Mesenchymal stem cell (in vitro differentiated cells and primary cell): Measurements from ENCODE around the gene PLXDC1.

Experiments
- DNase-seq: peaks from one replicate; pipeline ENCODE4 v3.0.0-alpha.2; 2013
- H2AFZ ChIP-seq: one replicate; pipeline ENCODE4 v1.6.1; 2013; ENCODE audit warnings: low read depth, mild to moderate bottlenecking, control low read depth, inconsistent platforms, low read length, moderate library complexity
- H2AK5ac ChIP-seq: 2 replicates; pipeline ENCODE4 v1.6.1; 2013; ENCODE audit warnings: low read length, moderate library complexity, mild to moderate bottlenecking, inconsistent platforms; ENCODE audit not compliant: severe bottlenecking
- H2BK120ac ChIP-seq: one replicate; pipeline ENCODE4 v1.6.1; 2013; ENCODE audit warnings: low read depth, mild to moderate bottlenecking, inconsistent platforms, low read length, moderate library complexity
- H2BK12ac ChIP-seq, 2 experiments: one replicate each; pipeline ENCODE4 v1.6.1; 2013; ENCODE audit warnings: inconsistent platforms in 2 of 2, low read length in 2 of 2, mild to moderate bottlenecking in 2 of 2, moderate library complexity in 2 of 2, control low read depth in 1 of 2
- H2BK15ac ChIP-seq: one replicate; pipeline ENCODE4 v1.6.1; 2013; ENCODE audit warnings: mild to moderate bottlenecking, low read depth, inconsistent platforms; ENCODE audit not compliant: poor library complexity, severe bottlenecking
- H2BK5ac ChIP-seq: 2 replicates; pipeline ENCODE4 v1.6.1; 2013; ENCODE audit warnings: low read depth, mild to moderate bottlenecking, low read length, control low read depth, inconsistent platforms; ENCODE audit not compliant: poor library complexity, severe bottlenecking
- H3K14ac ChIP-seq, 2 experiments: one replicate each; pipeline ENCODE4 v1.6.1; 2013; ENCODE audit warnings: inconsistent platforms in 2 of 2, low read length in 2 of 2, control low read depth in 1 of 2, mild to moderate bottlenecking in 1 of 2, moderate library complexity in 1 of 2
- H3K18ac ChIP-seq, 2 experiments: one replicate each; pipeline ENCODE4 v1.6.1; 2013; ENCODE audit warnings: inconsistent platforms in 2 of 2, low read length in 2 of 2, control low read depth in 1 of 2, low read depth in 1 of 2, mild to moderate bottlenecking in 1 of 2
- H3K23ac ChIP-seq, 2 experiments: one replicate each; pipeline ENCODE4 v1.6.1; 2013; ENCODE audit warnings: inconsistent platforms in 2 of 2, low read length in 2 of 2, mild to moderate bottlenecking in 2 of 2, moderate library complexity in 2 of 2, control low read depth in 1 of 2
- H3K27ac ChIP-seq: 2 replicates; pipeline ENCODE4 v1.5.1; 2013; ENCODE audit warnings: mild to moderate bottlenecking, moderate library complexity, low read length, control low read depth, inconsistent platforms; ENCODE audit not compliant: poor library complexity, severe bottlenecking
- H3K27me3 ChIP-seq, 2 experiments: 2 replicates each; pipeline versions ENCODE4 v1.6.1 to v1.7.0; 2013; ENCODE audit warnings: low read length in 2 of 2, mild to moderate bottlenecking in 2 of 2, moderate library complexity in 2 of 2, control low read depth in 1 of 2, inconsistent platforms in 1 of 2; ENCODE audit not compliant: control insufficient read depth in 1 of 2, insufficient read depth in 1 of 2
- H3K36me3 ChIP-seq, 2 experiments: 2 replicates each; pipeline versions ENCODE4 v1.6.1 to v1.7.0; 2013; ENCODE audit warnings: low read length in 2 of 2, control low read depth in 1 of 2, inconsistent platforms in 1 of 2, low read depth in 1 of 2, mild to moderate bottlenecking in 1 of 2; ENCODE audit not compliant: insufficient read depth in 2 of 2, control insufficient read depth in 1 of 2
- H3K4ac ChIP-seq, 2 experiments: one replicate each; pipeline ENCODE4 v1.6.1; 2013; ENCODE audit warnings: inconsistent platforms in 2 of 2, low read length in 2 of 2, mild to moderate bottlenecking in 2 of 2, moderate library complexity in 2 of 2, control low read depth in 1 of 2, low read depth in 1 of 2
- H3K4me1 ChIP-seq: 2 replicates; pipeline ENCODE4 v1.6.1; 2013; ENCODE audit warnings: low read depth, low read length, control low read depth; ENCODE audit not compliant: control insufficient read depth, insufficient read depth
- H3K4me2 ChIP-seq: 2 replicates; pipeline ENCODE4 v1.6.1; 2013; ENCODE audit warnings: low read length, mild to moderate bottlenecking, inconsistent platforms; ENCODE audit not compliant: poor library complexity, severe bottlenecking
- H3K4me3 ChIP-seq, 2 experiments: 2 replicates each; pipeline versions ENCODE4 v1.5.1 to v1.7.0; 2013; ENCODE audit warnings: low read length in 2 of 2, mild to moderate bottlenecking in 2 of 2, control low read depth in 1 of 2, low read depth in 1 of 2; ENCODE audit not compliant: insufficient read depth in 1 of 2
- H3K79me1 ChIP-seq: replicated peaks from 2 replicates; pipeline ENCODE4 v1.6.1; 2013; ENCODE audit warnings: mild to moderate bottlenecking, control low read depth, low read length, inconsistent platforms; ENCODE audit not compliant: poor library complexity, severe bottlenecking
- H3K9ac ChIP-seq: 2 replicates; pipeline ENCODE4 v1.7.0; 2013; ENCODE audit warnings: mild to moderate bottlenecking, low read length, moderate library complexity
- H3K9me3 ChIP-seq: 2 replicates; pipeline ENCODE4 v1.7.0; 2013; ENCODE audit warnings: mild to moderate bottlenecking, low read length; ENCODE audit not compliant: control insufficient read depth
- H4K8ac ChIP-seq: one replicate; pipeline ENCODE4 v1.6.1; 2013; ENCODE audit warnings: inconsistent platforms, mild to moderate bottlenecking, low read length, moderate library complexity
- H4K91ac ChIP-seq: one replicate; pipeline ENCODE4 v1.6.1; 2013; ENCODE audit warnings: mild to moderate bottlenecking, low read length, inconsistent platforms
- WGBS: methylation state at CpG from one replicate; pipeline ENCODE4 v1.1.7; 2013; ENCODE audit warnings: mixed read lengths; 5-methylcytosine and 5-hydroxymethylcytosine counted together

The PLXDC1 gene

GRCh38 chr17:39099663-39100286 lies 51.7 kb downstream of the PLXDC1 start:
- Histone ChIP-seq H3K9me3 (no peaks in the 10 kb centered on the region), H4K8ac (no peak overlapping the region), H3K4me1 (peaks cover 20% of the 10 kb centered on the region), H2BK5ac (no peak overlapping the region), H3K14ac (no peak overlapping the region), H2BK15ac (no peak overlapping the region), H2AFZ (no peak overlapping the region), H3K27ac (no peak overlapping the region), H4K91ac (no peak overlapping the region), H3K4me3 (no peak overlapping the region), H2AK5ac (no peak overlapping the region), H2BK12ac (no peak overlapping the region), H3K23ac (no peak overlapping the region), H3K4me2 (no peak overlapping the region), H3K9ac (no peak overlapping the region), H2BK120ac (no peak overlapping the region), H3K79me1 (no peaks in the 10 kb centered on the region), H3K27me3 (peaks cover 1 to 11% of the 10 kb centered on the region in 2 experiments), H3K36me3 (peaks cover 0 to 9% of the 10 kb centered on the region in 2 experiments), H3K4ac (no peak overlapping the region), H3K18ac (no peak overlapping the region)
- WGBS = 72% methylated on average over 7 of the region's 9 CpGs
- peak; percentile 57 for DNase-seq

GRCh38 chr17:39098588-39098987 lies 52.8 kb downstream of the PLXDC1 start:
- no peak overlapping the region for H2AK5ac ChIP-seq
- H3K4me1 ChIP-seq = peaks cover 17% of the 10 kb centered on the region
- H3K36me3 ChIP-seq = peaks cover 0 to 8% of the 10 kb centered on the region in 2 experiments
- no peak overlapping the region for H2BK5ac ChIP-seq
- no peak overlapping the region for H3K4me3 ChIP-seq
- DNase-seq = no peak
- H2BK15ac ChIP-seq = no peak overlapping the region
- no peaks in the 10 kb centered on the region for H3K79me1 ChIP-seq
- H3K23ac ChIP-seq = no peak overlapping the region
- H3K18ac ChIP-seq = no peak overlapping the region
- peaks cover 11% of the 10 kb centered on the region in 2 experiments for H3K27me3 ChIP-seq
- H2BK120ac ChIP-seq = no peak overlapping the region
- H3K9ac ChIP-seq = no peak overlapping the region
- H2BK12ac ChIP-seq = peak overlapping the region in 1 of 2 experiments; percentile 26
- no peaks in the 10 kb centered on the region for H3K9me3 ChIP-seq
- H3K4me2 ChIP-seq = peak overlapping the region; percentile 1
- no peak overlapping the region for H4K91ac ChIP-seq
- 85% methylated on average over 13 of the region's 13 CpGs for WGBS
- no peak overlapping the region for H4K8ac ChIP-seq
- no peak overlapping the region for H2AFZ ChIP-seq
- no peak overlapping the region for H3K4ac ChIP-seq
- H3K27ac ChIP-seq = peak overlapping the region; percentile 11
- no peak overlapping the region for H3K14ac ChIP-seq

- Histone ChIP-seq H3K23ac (no peak overlapping the region), H3K36me3 (peaks cover 0 to 6% of the 10 kb centered on the region in 2 experiments), H3K14ac (no peak overlapping the region), H2AFZ (no peak overlapping the region), H3K4me1 (peaks cover 17% of the 10 kb centered on the region), H3K18ac (peak overlapping the region in 1 of 2 experiments; percentile 10), H2AK5ac (no peak overlapping the region), H3K4me2 (no peak overlapping the region), H3K27me3 (peaks cover 11% of the 10 kb centered on the region in 2 experiments), H2BK120ac (no peak overlapping the region), H2BK15ac (no peak overlapping the region), H3K4ac (no peak overlapping the region), H4K8ac (no peak overlapping the region), H2BK5ac (no peak overlapping the region), H3K27ac (no peak overlapping the region), H4K91ac (no peak overlapping the region), H3K79me1 (no peaks in the 10 kb centered on the region), H3K9me3 (no peaks in the 10 kb centered on the region), H3K4me3 (no peak overlapping the region), H3K9ac (no peak overlapping the region), H2BK12ac (no peak overlapping the region)
- WGBS = 84% methylated on average over 6 of the region's 7 CpGs
- no peak for DNase-seq
These were observed 53.9 kb downstream of the PLXDC1 start for GRCh38 chr17:39097537-39097936.

- H2BK5ac ChIP-seq = no peak overlapping the region
- H3K18ac ChIP-seq = peak overlapping the region in 1 of 2 experiments; percentile 10
- no peak overlapping the region for H3K4me3 ChIP-seq
- no peak overlapping the region for H2BK12ac ChIP-seq
- 96% methylated on average over 2 of the region's 2 CpGs for WGBS
- H3K14ac ChIP-seq = no peak overlapping the region
- H3K4me1 ChIP-seq = peaks cover 17% of the 10 kb centered on the region
- H4K8ac ChIP-seq = no peak overlapping the region
- H3K9me3 ChIP-seq = no peaks in the 10 kb centered on the region
- no peaks in the 10 kb centered on the region for H3K79me1 ChIP-seq
- H3K4me2 ChIP-seq = no peak overlapping the region
- H4K91ac ChIP-seq = no peak overlapping the region
- H2AFZ ChIP-seq = no peak overlapping the region
- H3K27me3 ChIP-seq = peaks cover 11% of the 10 kb centered on the region in 2 experiments
- H3K23ac ChIP-seq = no peak overlapping the region
- H3K9ac ChIP-seq = no peak overlapping the region
- H2AK5ac ChIP-seq = no peak overlapping the region
- H2BK120ac ChIP-seq = no peak overlapping the region
- no peak overlapping the region for H3K27ac ChIP-seq
- no peak overlapping the region for H2BK15ac ChIP-seq
- no peak for DNase-seq
- H3K4ac ChIP-seq = no peak overlapping the region
- H3K36me3 ChIP-seq = peaks cover 0 to 2% of the 10 kb centered on the region in 2 experiments
These were observed 54.3 kb downstream of the PLXDC1 start for GRCh38 chr17:39097150-39097519.
